ENCODE data around the gene ACTRT2. TPM values are rescaled to one million over a fixed set of nuclear protein-coding genes. Genes with fewer than 3 reads are reported as not detected.

The ACTRT2 gene
- polyA plus RNA-seq, 1 of the 3 experiments (the other 2 are of a cell fraction): not detected

GRCh38 chr1:3011631-3012455 is 9.4 kb upstream of the ACTRT2 start:
- Histone ChIP-seq H3K9me2 (no peaks in the 10 kb centered on the region), H3K9ac (no peak overlapping the region), H3K4me1 (ENCODE audit: control insufficient read depth in 1 of 2, insufficient read depth in 2 of 2, low read depth in 1 of 2, low read length in 1 of 2) (no peaks in the 10 kb centered on the region), H3K36me3 (replicated peaks in 1 of 2; ENCODE audit: control insufficient read depth in 1 of 2, insufficient read depth in 2 of 2, low read length in 1 of 2) (no peaks in the 10 kb centered on the region), H3F3A (replicated peaks; ENCODE audit: insufficient read depth) (no peaks in the 10 kb centered on the region), H3K27ac (ENCODE audit: low read depth in 2 of 2, low read length in 1 of 2) (no peak overlapping the region), H4K20me1 (ENCODE audit: insufficient read depth) (no peaks in the 10 kb centered on the region), H2AFZ (ENCODE audit: low read depth) (no peak overlapping the region), H3K4me3 (ENCODE audit: low read depth in 2 of 2, low read length in 1 of 2) (no peak overlapping the region), H3K27me3 (ENCODE audit: insufficient read depth) (peaks cover 12% of the 10 kb centered on the region; the same call in 1 of the 2 replicates), H3K4me2 (no peak overlapping the region), H3K79me2 (ENCODE audit: insufficient read depth) (no peaks in the 10 kb centered on the region), H3K9me3 (no peaks in the 10 kb centered on the region)
- 13% methylated on average over 20 of the region's 46 CpGs for WGBS (ENCODE audit: low lambda C conversion rate)
- TF ChIP-seq MEF2A (IDR thresholded peaks at IDR 0.05; ENCODE audit: borderline replicate concordance, low read depth): no peak
- no peak for TF ChIP-seq EZH2phosphoT487 (IDR thresholded peaks at IDR 0.05; ENCODE audit: borderline replicate concordance, low read depth)
- TF ChIP-seq REST (IDR thresholded peaks at IDR 0.05; ENCODE audit: low read depth, low read length): no peak
- no peak for TF ChIP-seq RCOR1 (IDR thresholded peaks at IDR 0.05; ENCODE audit: low read length)
- no peak for TF ChIP-seq ELF1 (IDR thresholded peaks at IDR 0.05)
- CTCF ChIA-PET: interaction anchor here (0.6 to 2.2 kb wide), 7 partner anchors 10 to 413 kb away, joined by 3 to 22 read pairs (median 4); no protein-coding TSS in a partner anchor
- no peak for DNase-seq
- POLR2A ChIA-PET: no interaction called here

- Histone ChIP-seq H3K27ac (ENCODE audit: low read depth in 2 of 2, low read length in 1 of 2) (no peak overlapping the region), H3K4me2 (no peak overlapping the region), H3K4me1 (ENCODE audit: control insufficient read depth in 1 of 2, insufficient read depth in 2 of 2, low read depth in 1 of 2, low read length in 1 of 2) (no peaks in the 10 kb centered on the region), H3K9me3 (no peaks in the 10 kb centered on the region), H3K9ac (no peak overlapping the region), H3K36me3 (replicated peaks in 1 of 2; ENCODE audit: control insufficient read depth in 1 of 2, insufficient read depth in 2 of 2, low read length in 1 of 2) (no peaks in the 10 kb centered on the region), H4K20me1 (ENCODE audit: insufficient read depth) (no peaks in the 10 kb centered on the region), H3K27me3 (ENCODE audit: insufficient read depth) (peaks cover 12% of the 10 kb centered on the region; the same call in 1 of the 2 replicates), H3K79me2 (ENCODE audit: insufficient read depth) (no peaks in the 10 kb centered on the region), H3K9me2 (no peaks in the 10 kb centered on the region), H3F3A (replicated peaks; ENCODE audit: insufficient read depth) (no peaks in the 10 kb centered on the region), H2AFZ (ENCODE audit: low read depth) (no peak overlapping the region), H3K4me3 (ENCODE audit: low read depth in 2 of 2, low read length in 1 of 2) (no peak overlapping the region)
- ChIA-PET CTCF (interaction anchor here (0.6 to 2.2 kb wide), 11 partner anchors 11 to 412 kb away, joined by 3 to 22 read pairs (median 3); no protein-coding TSS in a partner anchor), POLR2A (no interaction called here)
- DNase-seq: peak; percentile 88
- WGBS (ENCODE audit: low lambda C conversion rate): 6% methylated on average over 31 of the region's 44 CpGs
- TF ChIP-seq FOXM1 (IDR thresholded peaks at IDR 0.05; ENCODE audit: low read depth): no peak
- no peak for TF ChIP-seq NRF1 (IDR thresholded peaks at IDR 0.05; ENCODE audit: low read depth, low read length)
- no peak for TF ChIP-seq MEF2A (IDR thresholded peaks at IDR 0.05; ENCODE audit: borderline replicate concordance, low read depth)
- TF ChIP-seq FOXJ3 (CRISPR knock-in tag; IDR thresholded peaks at IDR 0.05): no peak
- TF ChIP-seq MAX (IDR thresholded peaks at IDR 0.05; ENCODE audit: low read depth): no peak
- no peak for TF ChIP-seq PBX3 (IDR thresholded peaks at IDR 0.05)
- TF ChIP-seq USF1 (IDR thresholded peaks at IDR 0.05; ENCODE audit: borderline replicate concordance, low read depth): no peak
- peak; percentile 50 for TF ChIP-seq CTCF (IDR thresholded peaks at IDR 0.05)
- TF ChIP-seq TEAD4 (IDR thresholded peaks at IDR 0.05; ENCODE audit: borderline replicate concordance, insufficient read depth): no peak
- TF ChIP-seq EZH2phosphoT487 (IDR thresholded peaks at IDR 0.05; ENCODE audit: borderline replicate concordance, low read depth): no peak
- no peak for TF ChIP-seq USF2 (IDR thresholded peaks at IDR 0.05; ENCODE audit: borderline replicate concordance, low read depth, low read length)
Observed at GRCh38 chr1:3012456-3013291, 8.6 kb upstream of the ACTRT2 start.

Data from SK-N-SH (cell line).